ENCODE measurements around the gene AUTS2. TPM values are rescaled to one million over a fixed set of nuclear protein-coding genes. Genes with fewer than 3 reads are reported as not detected.

The AUTS2 gene
- total RNA-seq, 1 experiment from 2014 or later, result 13.9 TPM

DNA sequence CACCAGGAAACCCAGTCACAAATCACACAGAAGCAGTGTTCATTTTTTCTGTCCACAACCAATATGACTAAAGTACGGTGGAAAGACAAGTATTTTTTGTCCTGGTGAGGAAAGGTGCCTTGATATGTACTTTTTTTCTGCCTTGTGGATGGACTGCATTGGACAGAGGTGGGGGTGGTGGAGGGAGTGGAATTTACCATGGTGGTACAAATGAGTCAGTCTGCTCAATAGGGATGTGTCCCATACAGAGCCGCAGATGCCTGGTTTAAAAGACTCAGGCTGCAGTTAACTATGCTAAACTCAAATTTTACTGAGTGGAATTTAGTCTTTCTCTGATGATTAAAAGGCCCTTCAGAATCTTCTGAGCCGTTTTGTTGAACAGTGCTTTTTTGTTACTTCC, 859.2 kb downstream of the AUTS2 start:
- no peak for DNase-seq (ENCODE audit: low read depth)

DNA sequence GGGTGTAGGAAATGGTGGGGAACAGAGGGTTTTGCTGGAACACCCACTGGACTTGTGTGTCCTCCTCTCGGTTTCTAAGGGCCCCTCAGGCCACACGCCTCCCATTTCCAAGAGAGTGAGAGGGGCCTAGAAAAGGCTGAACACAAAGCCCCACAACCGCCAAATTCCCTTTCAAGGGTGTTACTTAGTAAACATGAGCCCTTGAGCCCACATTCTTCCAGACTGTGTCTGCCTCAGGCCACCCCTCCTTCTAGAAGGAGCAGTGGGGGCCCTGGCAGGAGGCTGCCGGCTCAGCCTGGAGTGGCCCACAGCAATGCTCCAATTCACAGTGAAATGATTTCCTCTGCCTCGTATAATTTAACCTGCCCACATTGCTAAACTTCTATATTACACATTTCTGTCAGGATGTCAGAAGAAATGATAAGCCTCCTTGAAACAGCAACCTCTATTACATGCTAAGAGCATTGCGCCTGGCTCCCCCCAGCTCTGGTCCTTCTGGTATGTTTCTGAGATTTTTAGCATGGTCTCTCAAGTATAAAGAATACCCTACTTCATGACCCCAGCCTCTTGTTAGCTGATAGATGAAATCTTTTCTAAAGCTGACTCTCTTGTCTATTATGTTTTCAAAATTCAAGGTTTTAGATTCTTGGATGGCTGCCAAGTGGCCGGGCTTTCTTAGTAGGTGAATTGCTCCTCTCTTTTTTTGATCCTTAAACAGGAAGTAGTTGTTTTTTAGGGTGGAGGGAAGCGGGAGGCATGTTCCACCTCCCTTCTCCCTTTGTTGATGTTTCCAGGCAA, 859.8 kb downstream of the AUTS2 start:
- no peak for DNase-seq (ENCODE audit: low read depth)

DNA sequence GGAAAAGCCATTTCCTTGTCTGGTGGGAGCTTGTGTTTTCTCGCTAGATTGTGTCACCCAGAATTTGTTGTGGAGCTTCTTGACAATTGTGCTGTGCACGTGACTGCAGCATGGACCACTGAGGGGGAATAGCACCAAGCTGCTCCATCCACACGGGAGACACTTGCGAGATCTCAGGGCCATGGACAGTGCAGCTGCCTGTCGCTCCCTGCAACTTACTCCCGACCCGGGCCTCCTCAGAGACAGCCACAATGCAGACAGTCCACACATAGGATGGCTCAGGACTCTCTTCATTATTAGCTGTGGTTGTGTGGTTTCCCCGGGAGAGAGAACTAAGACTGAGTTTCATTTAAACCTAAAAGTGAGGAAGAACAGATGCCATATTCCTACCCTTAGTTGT, 860.5 kb downstream of the AUTS2 start:
- DNase-seq (ENCODE audit: low read depth), result no peak

DNA sequence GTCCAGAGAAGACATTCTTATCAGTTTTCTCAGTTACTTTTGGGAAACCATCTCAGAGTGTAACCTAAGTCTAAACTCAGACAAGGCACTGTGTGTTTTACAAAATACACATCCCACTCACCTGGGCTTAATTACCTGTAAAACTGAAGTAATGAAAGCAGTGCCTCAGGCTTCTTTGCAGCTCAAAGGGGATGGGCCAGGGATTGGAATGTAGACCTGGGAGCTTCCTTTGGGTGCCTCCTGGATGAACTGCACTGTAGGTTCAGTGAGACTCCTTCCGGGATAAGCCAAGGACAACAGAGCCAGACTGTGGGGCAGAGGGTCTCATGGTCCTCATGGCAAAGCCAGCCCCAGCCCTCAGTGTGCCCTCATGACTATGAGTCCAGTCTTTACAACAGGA, 861.3 kb downstream of the AUTS2 start:
- DNase-seq (ENCODE audit: low read depth), result no peak

DNA sequence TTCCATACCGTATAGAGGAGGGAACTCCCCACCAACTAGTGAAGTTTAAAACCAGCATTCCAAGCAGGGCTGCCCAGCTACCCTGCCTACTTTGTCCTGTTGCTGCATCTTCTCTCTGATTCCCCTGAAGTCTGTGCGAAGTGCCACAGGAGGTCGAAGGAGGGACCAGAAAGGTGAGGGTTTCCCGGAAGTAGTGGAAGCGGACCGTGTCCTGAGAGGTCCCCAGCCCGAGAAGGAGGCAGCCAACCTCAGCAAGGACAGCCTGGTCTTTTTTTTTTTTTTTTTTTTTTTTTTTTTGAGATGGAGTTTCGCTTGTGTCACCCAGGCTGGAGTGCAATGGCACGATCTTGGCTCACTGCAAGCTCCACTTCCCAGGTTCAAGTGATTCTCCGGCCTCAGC, 861.8 kb downstream of the AUTS2 start:
- DNase-seq (ENCODE audit: low read depth), result no peak

DNA sequence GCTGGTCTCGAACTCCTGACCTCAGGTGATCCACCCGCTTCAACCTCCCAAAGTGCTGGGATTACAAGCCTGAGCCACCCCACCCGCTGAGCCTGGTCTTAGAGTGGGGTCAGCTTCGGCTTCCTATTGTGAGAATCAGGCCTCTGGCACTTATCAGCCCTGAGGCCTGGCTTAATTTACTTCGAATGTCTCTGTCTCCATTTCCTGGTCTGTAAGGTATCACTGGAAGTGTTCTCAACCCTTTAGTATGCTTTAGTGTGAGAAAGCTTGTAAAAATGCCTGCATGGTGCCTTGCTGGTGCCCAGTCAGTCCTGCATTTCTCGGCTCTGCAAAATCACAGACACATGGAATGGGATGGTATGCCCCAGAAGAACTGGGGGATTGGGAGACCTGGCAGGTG, 862.3 kb downstream of the AUTS2 start:
- no peak for DNase-seq (ENCODE audit: low read depth)

DNA sequence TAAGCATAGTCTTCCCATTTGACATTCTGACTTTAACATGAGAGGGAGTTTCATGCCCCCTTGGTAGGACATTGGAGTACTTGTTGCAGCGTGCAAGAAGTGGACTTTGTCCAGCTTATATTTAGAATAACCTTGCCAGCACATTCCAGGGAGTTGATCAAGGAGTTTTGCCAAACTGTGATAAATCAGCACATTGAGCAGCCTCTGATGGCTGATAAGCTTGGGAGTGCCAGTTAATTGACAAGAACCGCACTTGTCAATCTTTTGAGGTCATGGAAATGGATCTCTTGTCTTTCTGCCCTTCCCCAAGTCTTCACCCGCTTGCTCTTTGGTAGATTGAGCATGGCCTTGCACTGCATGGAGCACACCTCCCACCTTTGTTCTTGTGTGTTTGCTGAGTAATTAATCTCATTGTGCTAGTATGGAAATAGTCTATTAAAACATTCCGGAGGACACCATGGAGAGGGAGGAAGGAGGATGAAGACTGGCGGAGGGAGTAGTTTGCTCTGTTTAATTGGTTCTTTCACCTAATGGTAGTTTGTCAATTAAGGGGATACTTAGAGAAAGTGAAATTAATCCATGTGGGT, 865.2 kb downstream of the AUTS2 start:
- DNase-seq (ENCODE audit: low read depth), result no peak

DNA sequence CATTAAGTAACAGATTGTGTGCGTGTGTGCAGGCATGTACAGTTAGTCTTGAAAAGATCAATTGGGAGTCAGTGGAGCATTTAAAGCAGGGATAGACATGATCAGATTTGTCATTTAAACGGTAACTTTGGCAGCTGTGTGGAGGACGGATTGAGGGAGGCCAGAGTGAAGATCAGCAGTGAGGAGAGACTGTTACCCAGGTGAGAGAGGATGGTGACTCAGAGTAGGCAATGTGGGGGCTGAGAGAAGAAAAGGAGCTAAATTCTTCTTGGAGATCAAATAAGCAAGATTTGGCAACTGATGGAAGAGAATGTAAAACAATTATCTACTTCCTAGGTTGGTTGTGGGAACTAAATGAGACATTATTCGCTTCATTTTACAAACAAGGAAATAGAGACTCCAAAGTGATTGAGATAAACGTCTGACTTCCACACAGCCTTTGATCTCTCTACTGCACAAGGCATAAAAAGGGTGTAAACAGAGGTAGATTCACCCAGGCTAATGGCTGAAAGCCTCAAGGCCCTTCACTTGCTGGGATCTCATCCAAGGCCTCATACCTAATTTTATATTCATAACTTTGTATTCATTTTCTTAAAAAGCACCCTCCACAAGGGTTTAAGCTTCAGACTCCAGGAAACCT, 868.6 kb downstream of the AUTS2 start:
- no peak for DNase-seq (ENCODE audit: low read depth)

DNA sequence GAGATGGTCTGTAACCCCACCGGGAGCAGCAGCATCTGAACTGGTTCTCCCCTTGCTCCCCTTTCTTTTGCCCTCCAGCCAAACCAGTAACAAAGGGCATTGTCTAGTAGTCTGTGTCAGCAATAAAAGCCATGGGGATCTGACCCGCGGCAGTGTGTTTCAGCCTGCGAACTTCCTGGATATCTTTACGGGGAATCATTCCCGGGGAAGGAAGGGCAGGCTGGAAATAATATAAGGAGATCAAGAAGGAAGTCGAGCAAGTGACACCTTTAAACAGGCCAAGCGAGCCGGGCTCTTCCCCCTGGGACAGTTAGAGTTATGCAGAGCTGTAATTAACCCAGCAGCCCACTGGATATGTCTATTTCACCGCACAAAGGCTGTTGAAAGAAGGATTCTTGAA, 872.5 kb downstream of the AUTS2 start:
- DNase-seq (ENCODE audit: low read depth), result no peak

DNA sequence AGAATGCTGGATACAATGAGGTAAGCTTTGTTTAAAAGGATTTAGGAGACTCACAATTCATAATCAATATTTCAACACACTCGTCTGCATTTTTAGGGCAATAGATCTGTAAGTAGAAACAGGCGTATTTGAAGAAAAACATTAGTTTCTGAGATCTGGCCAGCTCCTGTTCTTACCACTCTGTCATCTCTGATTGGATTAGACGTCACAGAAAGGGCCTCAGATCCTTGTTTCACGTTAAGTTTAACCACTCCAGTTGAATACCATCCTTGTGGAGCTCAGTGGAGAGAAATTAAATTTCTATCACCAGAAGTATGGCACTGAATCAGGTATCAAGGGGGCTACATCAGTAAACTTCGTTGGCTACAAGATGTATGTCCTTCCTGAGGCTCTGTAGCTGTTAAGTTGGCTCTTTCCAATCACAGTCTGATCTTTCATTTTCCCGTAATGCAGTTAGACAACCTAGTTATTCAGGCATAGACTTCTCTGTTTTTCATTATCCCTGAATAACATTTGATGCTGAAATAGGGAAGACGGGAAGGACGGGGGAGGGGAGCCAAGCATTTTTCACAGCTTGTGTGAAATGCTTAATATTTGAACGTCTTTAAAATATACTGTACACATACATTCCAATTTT, 874.4 kb downstream of the AUTS2 start:
- DNase-seq (ENCODE audit: low read depth), result no peak

DNA sequence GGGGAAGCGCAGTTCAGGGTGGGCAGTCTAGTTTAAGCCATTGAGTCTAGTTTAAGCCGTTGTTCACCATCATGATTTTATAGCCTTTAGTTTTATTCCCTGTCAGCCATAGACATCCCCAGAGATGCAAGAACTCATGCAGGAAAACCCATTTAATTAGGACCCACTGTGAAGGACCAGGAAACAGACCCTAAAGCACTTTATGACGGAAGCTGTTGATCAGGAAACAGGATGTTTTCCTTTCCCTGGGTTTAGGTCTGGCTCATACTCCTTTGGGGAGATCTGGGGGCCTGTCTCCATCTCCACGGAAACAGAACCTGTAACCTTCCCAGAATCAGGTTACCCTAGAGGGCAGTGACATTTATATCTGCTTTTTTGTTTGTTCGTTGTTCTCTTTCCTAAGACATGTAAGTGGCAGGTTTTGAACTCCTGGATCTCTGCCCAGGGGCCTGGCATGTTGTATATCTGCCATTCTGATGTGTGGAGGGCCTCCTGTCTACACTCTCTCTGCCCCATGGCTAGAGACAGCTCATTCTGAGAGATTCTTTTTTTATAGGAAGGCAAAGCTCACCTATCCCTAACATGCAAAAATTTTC, 876.5 kb downstream of the AUTS2 start:
- DNase-seq (ENCODE audit: low read depth), result no peak

DNA sequence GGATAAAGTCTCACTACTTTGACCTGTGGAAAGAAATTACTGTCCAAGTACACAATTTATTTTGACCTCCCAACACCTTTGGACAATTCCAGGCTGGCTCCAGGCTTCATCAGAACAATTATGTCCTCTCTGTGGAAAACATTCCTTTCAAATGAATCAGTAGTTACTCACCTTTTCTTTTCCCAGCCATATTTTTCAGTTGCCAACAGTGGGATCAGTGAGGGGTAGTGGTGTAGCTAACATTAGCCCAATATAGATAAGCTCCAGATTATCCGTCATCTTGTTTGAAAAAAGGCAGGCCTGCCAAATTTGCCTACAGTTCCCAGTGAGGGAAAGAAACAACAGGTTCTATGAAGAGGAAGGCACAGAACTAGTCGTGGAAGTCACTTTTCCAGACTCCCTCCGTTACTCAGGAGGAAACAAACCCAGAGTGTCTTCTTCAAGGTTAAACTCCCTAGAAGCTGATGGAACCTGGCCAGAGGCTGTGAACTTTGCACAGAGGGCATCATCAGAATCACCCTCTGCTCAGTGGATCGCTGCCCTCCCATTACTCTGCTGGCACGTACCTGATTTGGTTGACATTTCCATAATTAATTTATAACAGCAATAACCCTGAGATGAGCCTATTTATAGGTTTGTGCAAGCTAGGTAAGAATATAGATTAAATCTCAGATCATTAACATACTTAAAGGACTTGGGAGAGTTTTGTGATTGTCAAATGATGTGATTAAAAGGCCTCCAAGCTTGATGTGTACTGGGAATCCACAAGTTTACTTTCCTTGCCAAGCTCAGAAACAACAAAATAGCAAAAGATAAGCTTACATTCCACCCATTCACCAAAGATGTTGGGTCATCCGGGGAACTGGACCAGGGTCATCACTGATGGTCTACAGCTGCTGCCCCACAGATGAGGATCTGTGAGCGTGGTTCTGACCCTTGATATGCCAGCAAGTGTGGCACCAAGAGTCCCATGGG, 879.0 kb downstream of the AUTS2 start:
- DNase-seq (ENCODE audit: low read depth), result peak; percentile 82

DNA sequence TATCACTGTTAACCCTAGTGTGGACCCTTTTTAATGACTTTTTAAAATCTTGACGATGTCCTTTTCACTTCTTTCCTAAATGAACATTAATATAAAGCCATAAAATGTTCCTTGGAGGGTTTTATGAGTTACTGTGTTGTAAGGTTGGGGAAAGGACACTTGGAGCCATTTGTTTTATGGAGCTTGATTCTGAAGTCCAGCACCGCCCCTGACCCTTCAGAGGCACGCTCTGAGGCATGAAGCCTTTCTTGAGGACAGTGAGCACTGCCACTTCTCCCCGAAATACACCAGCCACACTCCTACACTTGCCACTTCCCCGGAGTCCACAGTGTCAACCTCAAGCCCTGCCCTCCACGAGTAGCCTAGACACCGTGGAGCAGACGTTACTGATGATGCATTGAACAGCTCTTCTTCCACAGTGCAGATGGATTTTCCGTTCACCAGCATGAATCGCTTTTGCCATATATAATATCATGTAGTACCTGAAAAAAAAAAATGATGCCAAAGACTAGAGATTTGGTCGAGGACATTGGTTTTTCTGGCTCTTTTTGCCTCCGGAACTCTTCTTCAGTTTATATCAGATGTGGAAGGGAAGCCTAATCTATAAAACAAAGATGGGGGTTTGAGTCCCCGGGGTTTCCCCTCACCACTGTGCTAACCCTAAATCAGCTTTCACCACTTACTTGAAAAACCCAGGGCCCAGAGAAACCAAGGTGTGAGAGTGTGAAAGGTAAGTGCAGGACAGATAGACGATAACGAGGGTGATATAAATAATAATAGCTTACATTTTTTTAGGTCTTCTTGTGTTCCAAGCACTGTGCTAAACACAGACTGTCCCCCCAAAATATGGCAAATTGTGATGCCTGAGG, 881.1 kb downstream of the AUTS2 start:
- no peak for DNase-seq (ENCODE audit: low read depth)

DNA sequence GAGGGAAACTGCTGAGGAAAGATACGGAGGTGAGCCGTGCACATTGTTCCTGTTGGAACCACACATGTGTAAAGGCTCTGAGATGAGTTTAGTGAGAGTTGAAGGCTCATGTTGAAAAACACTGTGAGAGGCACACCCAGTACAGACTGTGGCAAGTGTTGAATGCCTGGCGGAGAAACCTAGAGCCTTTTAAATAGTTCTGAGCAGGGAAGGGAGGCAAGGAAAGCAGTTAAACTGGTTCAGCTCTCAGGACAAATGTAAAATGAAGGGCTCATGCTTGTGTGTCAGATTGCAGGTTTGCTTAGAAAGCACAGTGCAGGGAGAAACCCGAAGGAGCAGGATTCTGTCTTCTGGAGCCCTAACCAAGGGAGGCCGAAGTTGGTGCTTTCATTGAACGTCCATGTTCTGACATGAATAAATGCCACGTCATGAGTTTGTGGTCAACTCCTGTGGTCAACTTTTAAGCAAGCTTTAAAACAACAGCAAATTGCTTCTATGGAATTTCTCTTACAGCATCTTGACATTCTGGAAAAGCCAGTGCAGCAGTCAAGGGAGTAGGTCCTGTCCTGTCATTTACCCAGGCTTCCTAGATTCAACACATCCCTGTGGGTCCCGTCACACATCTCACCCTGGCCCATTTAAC, 882.8 kb downstream of the AUTS2 start:
- DNase-seq (ENCODE audit: low read depth), result peak; percentile 62

DNA sequence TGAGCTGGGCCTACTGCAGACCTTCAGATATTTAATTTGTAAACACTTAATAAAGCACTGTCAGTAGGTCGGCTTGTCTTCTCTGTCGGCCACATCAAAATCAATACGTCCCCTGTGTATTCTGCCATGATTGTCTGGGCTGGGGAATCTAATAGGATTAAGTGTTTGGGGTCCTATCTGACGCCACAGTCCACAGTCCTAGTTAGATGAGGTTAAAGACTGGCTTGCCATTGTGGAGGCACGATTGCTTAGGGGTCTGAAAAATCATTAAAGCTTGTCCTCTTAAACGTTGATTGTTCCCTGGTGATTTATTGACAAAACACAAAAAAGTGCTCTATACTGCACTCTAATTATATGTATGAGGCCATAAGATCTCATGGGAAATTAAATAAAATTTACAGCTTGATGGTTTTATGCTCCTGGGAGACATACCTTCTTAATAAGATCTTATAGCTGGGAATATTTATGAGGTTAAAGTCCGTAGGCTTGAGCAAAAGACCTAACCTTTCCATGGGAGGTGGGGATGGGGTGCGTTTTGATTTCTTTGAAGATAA, 883.4 kb downstream of the AUTS2 start:
- no peak for DNase-seq (ENCODE audit: low read depth)

DNA sequence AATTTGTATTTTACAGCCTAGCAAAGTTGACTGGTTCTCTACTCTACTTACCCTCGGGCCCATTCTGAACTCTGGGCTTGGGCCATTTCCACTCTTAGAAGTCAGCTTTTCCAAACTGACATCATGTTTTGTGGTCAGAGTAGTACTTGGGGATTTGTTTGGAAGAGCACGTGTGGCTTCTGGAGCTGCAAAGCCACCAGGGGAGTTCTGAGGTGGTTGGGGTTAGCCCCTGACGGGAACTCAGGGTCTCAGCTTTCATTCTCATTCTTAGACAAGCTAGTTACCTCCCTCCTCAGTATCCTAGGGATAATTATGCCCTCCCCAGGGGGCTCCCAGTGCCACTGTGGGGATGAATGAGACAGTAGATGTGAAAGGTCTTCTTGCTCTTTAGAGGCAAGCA, 886.0 kb downstream of the AUTS2 start:
- DNase-seq (ENCODE audit: low read depth), result peak; percentile 27

DNA sequence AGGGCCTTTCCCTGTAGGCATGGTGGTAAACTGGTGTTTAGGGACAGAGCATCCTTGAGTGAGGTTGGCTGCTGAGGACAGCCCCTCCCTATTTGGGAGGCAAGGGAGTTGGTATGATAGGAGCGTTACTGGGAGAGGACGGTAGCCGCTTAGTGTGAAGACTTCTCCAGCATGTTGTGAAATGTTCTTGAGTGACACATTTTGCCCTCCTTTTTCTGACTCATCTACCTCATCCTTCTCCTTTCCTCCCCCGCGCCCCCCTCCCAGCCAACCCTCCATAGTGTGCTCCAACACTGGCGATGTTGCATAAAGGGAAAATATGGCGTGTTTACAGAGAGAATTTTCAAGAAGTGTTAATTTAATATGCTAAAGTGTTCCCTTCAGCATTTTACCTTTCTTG, 888.7 kb downstream of the AUTS2 start:
- no peak for DNase-seq (ENCODE audit: low read depth)

DNA sequence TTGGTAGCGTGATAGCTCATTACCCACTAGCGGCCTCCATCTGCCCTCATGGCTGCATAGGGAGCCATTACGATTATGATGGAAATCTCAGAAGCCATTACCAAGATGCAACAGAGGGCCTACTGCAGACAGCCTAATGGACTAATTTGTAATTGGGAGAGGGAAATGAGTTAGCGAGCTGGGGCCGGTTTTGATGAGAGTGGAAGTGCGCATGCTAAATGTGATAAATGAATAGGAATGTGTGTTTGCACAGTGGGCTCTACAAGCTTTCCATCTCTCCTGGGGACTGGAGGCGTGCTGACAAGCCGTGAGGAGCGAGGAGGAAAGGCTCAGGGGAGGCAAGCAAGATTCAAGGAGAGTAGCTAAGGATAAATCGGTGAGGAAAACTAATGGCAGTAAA, 889.2 kb downstream of the AUTS2 start:
- DNase-seq (ENCODE audit: low read depth), result no peak

DNA sequence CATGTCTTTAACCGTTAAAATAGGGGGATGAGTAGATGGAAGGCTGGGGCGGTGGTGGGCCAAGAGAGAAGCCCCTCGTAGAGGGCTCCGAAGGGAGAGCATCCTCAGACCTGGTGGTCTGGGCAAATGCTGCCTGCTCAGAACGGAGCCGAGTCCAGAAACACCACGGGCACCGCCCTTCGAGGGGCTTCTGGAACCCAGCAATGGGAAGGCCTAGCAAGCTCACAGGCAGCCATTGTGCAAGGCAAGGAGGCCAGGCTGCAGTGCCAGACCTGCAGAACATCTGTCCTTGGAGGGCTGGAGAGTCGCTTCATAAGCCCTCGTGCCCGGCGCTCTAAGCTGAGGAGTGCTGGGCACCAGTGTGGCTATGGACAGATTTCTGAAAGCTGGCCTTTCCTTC, 889.6 kb downstream of the AUTS2 start:
- DNase-seq (ENCODE audit: low read depth), result no peak
